Activated T-cell treated with anti-CD3 and anti-CD28 coated beads for 4 hours (primary cell): Measurements from ENCODE around the gene MACROD2.

ENCODE experiments used
- DNase-seq: peaks from one replicate; pipeline ENCODE4 v3.0.0-alpha.2; 2020

Gene MACROD2

DNA sequence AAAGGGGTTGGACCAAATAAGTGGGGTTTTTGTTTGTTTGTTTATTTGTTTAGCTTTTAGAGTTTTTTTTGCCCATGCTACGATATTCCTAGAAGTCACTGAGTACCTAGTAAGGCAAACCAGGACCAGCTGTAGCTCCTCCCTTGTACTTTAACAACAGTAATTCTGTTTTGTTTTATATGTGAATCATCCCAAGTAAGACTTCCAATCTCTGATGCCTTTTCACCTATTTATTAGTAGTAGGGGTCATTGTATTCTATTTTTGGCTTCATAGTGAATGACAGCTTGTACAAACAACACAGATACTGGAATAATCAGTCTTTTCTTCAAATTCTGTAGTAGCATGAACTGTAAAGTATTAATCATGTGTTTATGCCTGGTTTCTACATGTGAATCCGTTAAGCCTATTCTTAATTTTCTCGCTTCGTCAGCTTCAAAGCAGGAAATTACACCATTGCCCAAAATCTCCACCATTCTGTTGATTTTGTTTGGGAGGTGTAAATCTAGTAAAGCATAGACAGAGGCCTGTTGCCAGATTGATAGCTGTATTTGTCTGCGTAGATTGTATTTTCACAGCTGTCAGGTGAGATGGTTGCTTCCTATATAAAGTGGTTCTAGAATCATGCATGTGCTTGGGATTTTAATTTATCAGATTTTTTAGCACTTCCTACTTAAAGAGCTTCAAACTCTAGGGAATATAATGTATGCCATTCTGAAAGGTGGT, 493.6 kb downstream of the MACROD2 start:
- DNase-seq, result no peak

DNA sequence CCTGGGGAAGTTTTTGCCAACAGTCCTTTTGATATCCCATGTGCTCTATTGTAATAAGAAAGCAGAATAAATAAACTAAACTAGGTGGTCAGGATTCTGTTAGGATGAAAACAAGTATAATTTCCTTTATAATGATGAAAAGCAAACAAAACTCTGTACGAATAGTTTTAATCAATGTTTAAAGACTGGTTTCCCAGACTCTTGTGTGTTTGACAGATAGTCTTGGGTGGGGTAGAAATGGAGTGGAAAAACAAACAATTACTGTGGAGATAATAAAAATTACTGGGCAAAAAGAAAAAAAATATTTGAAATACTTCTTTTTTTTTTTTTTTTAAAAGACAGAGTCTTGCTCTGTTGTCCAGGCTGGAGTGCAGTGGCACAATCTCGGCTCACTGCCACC, 494.2 kb downstream of the MACROD2 start:
- DNase-seq, result no peak

DNA sequence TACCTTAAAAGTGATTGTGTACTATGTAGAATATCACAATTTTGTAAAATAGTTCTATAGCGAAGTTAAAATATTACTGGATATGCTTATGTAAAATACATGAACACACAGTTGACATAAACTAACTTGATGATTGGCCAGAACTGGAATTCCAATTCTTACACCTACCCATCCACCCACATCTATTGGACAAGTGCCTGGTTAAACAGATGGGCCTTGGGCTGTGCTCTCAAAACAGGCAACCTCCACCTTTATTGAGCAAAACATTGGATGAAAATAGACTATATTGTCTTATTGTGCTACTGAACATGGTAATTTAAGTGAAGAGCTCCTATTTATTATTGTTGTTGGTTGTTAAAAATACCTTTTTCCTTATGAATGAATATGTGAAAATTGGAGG, 496.1 kb downstream of the MACROD2 start:
- no peak for DNase-seq

DNA sequence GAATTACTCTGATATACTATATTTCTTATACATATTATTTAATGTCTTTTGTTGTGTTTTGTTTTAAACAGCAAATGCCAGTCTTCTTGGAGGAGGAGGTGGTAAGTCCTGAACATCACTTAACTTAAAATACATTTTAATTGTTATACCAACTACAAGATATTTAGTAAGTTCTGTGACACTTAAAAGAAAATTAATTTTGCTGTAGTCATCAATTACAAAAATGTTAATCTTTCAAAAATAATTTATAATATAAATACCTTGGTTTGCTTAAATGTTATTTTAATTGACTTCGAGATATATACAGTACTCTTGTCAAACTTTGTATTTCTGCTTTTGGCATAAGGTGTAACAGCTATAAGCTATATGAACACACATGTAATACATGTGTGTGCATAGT, 498.1 kb downstream of the MACROD2 start:
- DNase-seq, result no peak

DNA sequence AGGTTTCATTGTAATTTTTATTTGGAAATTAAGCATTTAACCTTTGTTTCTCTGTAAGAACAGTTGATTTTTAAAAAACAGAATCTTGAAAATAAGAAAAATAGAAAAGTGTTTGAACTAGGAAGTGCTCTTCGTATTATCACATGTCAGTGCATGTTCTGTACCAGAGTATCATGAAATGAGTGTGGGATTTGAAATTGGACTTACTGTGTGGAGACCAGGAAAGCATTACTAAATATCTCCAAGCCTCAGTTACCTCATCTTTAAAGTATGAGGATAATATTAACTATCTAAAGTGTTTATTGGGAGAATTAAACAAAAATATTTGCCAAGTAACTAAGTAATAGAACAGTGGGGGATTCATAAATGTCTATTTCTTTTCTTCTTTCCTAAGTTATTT, 499.0 kb downstream of the MACROD2 start:
- no peak for DNase-seq

DNA sequence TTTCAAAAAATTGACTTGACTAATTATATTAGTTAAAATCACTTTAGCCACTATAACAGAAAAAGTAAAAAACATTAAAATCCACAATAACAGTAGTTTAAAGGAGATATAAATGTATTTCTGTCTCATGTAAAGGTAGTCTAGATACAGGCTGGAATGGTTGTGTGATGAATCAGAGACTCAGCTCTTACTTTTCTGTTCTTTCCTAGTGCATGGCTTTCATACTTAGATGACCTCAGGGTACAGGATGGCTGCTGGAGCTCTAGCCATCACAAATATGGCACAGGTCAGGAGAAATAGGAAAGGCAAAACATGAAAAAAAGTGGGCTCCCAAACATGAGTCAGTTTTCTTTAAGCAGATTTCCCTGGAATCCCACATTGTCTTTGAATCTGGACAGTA, 499.8 kb downstream of the MACROD2 start:
- DNase-seq, result no peak

DNA sequence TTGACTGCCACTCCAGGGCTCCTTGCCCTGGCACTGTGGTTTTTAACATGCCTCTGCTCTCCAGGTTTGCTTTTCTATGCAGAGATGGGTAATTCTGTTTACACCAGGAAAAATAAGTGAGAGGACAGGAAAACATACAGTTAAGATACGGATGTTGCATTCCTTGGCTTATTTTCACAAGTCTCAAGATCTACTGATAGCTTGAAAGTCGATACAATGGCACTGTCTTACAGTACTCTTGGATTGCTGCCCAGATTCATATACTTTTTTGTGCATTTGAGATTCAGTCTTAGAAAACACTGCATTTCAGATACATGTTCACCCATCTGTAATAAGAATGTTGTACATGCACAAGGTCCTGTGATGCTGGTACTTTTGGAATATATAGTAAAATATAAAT, 501.7 kb downstream of the MACROD2 start:
- DNase-seq, result no peak

DNA sequence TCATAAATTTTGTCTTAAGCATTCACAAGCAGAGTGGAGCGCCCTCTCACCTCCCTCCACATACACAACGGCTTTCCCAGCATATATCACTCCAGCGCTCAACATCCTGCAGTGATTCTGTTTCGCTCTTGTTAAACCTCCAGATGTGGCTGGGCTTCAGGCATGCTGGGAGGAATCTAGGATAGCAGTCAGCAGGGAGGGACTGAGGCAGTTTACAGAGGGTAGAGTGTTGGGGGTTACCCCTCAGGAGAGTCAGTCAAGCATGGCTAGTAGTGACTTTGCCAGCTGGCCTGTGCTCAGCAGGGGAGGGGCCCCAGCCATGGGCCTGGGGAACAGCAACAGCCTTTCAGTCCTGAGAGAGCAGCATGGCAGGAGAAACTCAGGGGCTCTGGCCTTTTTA, 503.5 kb downstream of the MACROD2 start:
- no peak for DNase-seq

DNA sequence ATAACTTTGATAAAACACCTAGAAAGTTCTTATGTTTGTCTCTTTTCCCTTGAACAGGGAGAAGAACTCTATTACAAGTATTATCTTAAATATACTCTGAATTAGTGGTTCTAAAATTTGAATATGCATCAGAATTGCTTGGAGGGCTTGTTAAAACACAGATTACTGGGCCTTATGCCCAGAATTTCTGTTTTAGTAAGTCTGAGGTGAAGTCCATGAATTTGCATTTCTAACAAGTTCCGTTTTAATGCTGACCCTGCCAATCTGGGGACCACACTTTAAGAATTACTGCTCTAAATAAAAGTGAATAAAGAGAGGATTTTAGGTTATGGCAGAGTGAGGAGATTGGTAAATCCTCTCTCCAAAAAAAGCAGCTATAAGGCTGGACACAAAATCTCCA, 510.2 kb downstream of the MACROD2 start:
- DNase-seq, result no peak

DNA sequence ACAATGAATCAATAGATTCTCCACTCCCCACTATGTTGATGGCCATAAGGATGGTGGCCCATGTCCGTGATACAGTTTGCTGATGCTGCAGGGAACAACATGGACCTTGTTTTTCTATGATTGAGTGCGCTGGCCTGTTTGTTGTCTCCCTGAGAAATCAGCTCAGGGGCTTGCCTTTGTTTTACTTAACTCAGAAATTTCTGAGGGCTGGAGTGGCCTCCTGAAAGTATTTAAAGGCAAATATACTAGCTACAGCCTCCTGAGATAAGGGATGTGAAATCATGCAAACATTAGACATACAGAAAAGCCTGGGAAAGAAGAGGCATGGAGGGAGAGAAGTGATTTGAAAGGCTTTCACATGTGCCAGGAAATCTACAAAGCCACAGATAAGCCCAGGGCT, 512.4 kb downstream of the MACROD2 start:
- no peak for DNase-seq

DNA sequence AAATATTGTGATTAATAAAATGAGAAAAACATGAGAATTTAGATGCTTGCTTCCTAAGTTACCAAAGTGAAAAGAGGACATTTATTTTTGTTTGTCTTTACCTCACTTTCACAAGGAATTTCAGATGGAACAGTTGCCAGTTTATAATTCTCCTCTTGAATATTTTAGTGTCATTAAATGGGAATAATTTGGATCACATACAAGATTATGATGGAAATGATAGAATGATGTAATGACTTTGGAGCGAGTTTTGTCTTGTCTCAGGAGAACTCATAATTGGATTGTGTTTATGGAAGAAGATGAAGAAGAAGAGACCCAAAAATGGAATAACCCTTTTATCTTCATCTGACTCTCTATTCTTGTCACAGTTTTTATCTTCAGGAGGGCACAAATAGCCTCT, 515.0 kb downstream of the MACROD2 start:
- DNase-seq, result no peak

DNA sequence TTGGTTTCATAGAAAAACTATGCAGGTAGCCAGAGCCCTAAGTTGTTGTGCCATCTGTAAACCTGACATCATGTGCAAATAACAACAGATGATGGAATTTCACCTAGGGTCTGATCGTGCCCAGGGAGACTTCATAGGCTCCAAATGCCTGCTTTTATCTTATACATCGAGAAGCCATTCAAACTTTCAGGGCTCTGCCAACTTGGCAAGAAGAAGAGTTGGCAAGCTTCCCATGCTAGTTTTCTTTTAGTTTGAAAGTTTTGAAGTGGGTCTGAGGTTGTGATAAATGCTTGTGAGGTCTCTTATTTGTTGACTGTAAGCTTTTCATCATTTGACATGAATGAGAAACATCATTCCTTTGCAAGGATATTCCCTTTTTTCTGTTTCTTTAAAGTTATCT, 517.5 kb downstream of the MACROD2 start:
- no peak for DNase-seq

DNA sequence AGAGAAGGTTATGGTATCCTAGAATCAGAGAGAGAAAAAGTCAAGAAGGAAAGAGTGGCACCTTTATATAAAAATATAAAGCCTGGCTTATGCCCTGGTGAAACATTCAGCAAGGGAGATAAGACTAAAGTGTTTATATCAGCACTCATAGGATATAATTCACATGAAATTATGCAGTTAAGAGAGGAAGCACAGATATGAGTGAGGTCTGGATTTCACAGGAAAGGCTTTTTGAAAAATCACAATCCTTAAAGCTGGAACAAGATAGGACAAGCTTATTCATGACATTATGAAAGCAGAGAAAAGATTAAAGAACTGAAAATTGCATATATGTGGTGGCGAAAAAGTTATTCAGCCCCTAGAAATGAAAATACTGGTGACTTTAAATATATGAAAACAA, 523.3 kb downstream of the MACROD2 start:
- DNase-seq, result no peak

DNA sequence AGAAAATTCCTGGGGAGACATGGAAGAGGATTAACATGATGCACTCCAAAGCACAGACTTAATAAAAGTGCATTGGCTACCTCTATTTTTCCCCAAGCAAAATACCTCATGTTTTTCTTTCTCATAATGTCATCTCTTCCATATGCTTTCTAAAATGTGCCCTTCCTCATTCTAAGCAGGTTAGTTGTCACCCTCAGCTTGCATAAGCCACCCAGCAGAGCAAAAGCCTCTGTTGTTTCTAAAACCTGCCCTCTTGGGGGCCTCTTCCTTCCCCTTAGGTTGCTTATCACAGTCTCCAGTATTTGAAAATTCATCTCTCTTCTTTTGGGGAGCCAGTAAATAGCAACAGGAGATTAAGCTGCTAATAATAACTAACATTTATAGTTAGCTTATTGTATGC, 525.7 kb downstream of the MACROD2 start:
- DNase-seq, result no peak

DNA sequence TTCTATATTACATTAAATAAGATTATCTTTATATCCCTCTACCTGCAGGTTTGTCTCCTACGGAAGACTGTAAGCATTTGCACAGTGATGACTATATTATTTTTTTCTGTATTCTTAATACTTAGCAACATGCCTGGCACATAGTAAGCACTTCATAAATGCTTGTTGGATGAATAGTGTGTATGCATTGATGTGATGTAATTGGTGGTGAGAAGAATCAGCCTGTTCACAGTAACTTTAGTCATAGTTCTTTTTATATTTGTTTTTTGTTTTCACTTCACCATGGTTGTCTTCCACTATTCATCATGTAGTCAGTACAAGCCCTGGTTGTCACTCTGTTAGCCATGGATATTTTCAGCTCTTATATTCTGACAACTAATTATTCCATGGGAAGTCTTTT, 526.1 kb downstream of the MACROD2 start:
- no peak for DNase-seq

DNA sequence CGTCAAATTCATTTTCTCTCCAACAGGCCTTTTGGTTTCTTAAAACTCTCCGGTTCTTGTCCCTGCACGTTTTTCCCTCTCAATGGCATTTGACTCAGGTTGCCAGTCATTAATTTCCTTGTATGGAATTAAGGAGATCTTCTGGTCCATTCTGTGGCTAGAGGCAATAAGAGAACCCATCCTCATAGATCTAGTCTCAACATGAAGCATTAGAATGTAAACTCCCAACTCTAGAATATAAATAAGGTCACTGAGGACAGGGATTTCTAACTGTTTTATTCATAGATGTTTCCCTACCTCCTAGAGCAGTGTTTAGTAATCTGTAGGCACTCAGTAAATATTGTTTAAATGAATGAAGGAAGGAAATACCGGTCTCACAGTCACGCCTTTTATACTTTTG, 527.3 kb downstream of the MACROD2 start:
- DNase-seq, result no peak

DNA sequence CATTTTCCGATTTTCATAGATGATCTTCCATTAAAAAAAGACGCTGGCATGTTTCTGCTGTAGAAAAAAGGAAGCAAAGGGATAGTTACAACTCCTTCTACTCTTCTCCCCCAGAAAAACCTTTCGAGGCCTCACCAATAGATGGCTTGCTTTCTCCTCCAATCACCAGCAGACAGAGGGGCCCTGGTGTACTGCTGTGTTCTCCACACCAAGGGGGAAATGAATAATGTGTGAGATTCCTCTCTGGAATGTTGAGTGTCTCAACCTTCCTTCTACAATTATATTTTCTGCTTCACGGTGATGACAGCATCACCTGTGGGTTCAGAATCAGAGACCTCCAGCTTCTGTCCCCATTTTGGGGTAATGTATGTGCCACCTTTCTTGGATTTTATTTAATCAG, 527.8 kb downstream of the MACROD2 start:
- DNase-seq, result no peak

DNA sequence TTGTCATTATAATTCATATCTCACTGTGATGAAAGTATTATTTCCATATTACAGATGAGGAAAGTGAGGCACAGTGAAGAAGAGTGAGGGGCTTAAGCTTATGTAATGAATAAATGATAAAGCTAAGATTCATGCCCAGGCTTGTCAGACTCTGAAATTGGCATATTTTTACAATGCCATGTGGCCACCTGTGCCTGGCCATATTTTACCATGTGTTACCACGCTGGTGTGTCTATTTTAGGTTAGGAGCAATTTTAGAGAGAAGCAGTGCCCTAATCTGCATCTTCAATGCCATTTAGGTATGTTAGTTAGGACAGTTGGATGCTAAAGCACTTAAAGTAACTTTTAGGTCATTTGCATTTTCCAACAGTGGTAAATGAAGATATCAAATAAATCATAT, 530.1 kb downstream of the MACROD2 start:
- DNase-seq, result no peak

DNA sequence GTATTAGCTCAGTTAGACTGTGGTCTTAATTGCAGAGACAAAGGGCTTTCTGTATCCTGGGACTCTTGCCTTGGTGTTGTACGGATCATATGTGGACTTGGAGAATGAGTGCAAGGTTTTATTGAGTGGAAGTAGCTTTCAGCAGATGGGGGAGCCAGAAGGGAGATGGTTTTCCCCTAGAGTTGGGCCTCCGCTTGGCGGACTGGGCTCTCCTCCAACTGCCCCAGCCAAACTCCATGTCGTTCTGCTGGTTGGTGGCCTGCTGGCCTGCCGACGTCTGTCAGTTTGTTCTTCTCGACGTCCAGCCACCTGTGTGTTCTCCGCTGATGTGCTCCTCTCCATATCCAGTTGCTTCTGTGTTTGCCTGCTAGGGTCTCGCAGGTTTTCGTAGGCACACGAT, 531.6 kb downstream of the MACROD2 start:
- no peak for DNase-seq

DNA sequence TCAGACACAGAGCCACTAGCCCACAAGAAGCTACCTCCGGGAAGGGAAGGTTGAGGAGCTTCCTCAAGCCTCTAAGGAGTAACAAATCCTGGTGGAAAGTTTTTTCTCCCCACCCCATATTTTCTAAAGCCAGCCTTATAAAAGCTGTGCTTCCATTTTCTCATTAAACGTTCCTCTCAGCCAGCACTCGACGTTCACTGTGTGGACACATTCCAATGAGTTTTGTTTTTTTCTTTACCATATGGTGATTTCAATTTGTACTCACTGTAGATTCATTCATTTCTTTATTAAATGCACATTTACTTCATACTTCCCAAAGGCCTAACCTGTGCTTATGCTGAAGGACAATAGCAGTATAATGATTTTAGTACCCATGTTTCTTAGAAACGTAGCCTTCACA, 536.5 kb downstream of the MACROD2 start:
- DNase-seq, result no peak

DNA sequence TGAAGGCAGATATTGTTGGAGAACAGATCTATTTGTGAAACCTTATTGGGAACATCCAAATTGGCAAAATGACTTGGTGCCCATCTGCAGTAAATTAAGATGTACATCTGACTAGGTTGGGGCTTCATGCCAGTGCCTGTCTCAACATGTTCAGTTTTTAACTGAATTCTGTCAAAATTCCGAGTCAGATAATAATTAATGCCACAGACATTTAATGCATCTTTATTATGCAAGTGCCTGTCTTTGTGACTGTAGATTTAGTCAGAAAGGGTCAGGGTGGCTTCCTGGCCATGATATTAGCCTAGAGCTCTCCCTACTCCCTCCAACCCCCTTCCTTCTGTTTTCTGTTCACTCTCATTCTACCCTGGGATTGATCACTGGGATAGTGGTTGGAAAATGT, 541.4 kb downstream of the MACROD2 start:
- DNase-seq, result no peak

DNA sequence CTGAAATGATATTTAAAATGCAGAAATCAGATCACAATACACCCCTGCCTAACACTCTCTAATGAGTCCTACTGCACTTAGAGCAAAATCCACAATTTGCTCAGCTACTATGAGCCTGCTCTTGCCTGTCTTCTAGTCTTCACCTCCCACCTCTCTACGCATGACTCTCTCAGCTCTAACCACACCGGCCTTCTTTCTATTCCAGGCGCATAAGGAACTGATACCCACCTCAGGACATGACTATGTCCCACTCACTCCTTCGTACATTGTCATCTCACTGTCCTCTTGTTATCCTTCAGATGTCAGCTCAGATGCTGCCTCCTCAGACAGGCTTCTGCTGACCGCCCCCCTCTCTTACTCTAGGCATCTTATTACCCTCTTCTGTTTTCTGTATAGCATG, 543.1 kb downstream of the MACROD2 start:
- no peak for DNase-seq

DNA sequence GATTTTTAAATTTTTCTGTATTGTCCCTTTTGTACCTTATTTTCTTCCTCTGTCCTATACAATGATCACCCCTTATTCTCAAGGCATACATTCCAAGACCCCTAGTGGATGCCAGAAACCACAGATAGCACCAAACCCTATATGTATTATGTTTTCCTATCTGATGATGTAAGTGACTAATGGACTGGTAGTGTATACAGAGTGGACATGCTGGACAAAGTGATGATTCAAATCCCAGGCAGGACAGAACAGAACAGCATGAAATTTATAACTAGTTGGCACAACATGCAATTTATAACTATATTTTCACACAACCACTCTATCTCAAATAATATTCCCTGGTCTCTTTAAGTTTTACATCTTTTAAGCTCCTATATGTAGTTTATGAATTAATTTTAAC, 547.7 kb downstream of the MACROD2 start:
- DNase-seq, result no peak

DNA sequence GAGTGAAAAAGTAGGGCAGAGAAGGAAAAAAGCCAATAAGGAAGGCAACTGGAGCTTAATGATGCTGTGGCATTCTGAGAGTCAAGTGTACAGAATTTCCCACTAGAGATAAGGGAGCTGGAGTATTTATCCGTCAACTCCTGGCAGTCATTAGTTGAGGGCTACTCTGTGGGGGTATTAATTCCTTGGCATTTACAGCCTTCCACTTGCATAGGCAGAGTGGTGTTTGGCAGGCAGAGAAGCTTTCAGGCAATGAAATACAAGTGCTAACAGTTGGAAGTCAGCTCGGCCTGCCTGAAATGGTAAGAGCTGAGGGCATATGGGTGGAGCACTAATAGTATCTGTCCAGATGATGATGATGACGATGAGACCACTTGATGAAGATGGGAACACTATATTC, 549.4 kb downstream of the MACROD2 start:
- no peak for DNase-seq

DNA sequence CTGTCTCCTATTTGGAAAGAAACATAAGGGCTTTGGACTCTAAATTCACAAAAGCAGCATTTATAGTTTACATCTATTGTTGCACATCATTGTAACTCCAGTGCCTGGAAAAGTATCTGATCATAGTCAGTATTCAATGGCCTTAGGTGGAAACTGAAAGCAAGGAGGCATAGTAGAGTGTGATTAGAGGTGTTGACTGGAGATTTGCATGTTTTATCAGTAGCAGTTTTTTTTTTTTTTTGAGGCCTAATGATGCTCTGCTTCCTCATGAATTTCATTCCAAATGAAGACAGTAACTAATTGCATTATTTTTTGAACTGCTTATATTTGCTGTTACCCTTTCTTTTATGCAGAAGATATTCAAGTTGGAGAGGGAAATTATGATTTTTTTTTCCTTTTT, 555.3 kb downstream of the MACROD2 start:
- no peak for DNase-seq
